CD4-positive, alpha-beta T cell treated with Interleukin-15 for 4 hours (primary cell): ENCODE data around the gene EHMT1.

Experiments used
- DNase-seq: peaks from one replicate; pipeline ENCODE4 v3.0.0-alpha.2; 2020; ENCODE audit warnings: low spot score

The EHMT1 gene

DNA sequence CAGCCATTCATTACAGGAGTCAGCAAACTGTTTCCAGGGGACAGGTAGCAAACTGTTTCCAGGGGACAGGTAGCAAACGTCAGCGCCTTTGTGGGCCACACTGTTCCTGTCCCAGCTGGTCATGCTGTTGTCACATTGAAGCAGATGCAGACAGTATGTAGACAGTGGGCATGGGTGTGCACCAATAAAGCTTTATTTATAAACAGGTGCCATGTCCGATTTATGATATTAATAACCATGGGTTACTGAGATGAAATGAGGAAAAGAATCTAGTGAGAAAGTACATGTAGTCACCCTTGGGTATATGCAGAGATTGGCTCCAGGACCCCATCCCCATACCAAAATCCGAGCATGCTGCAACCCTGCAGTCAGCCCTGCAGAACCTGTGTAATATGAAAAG, 122.5 kb downstream of the EHMT1 start:
- DNase-seq = no peak

DNA sequence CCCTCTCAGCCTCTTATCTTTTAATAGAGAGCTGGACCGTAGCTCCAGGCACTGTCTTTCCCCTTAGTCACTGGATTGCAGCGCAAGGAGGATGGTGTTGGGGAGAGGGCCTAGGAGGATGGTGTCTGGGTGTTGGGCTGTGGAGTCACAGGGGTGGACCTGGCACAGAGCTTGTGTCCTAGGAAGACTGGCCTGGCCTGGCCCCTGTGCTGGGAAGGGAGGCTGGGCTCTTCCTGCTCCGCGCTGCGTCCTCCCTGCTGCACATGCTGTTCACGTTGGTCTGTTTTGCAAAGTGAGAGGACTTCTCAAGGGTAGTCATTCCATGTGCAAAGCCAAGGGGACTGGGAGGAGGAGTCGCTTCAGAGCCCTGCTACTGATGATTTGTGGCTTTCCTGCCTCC, 123.9 kb downstream of the EHMT1 start:
- no peak for DNase-seq

DNA sequence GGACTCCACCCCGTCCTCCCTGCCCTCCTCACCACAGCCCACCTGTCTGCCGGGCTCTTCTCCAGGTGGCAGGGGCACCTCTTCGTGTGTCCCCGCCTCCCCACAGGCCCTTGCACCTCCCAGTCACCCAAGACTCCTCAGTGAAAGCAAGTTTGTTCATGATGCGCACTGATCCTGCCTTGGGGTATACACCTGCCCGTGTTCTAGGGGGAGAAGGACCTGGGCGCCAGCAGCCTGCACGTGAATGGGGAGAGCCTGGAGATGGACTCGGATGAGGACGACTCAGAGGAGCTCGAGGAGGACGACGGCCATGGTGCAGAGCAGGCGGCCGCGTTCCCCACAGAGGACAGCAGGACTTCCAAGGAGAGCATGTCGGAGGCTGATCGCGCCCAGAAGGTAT, 124.9 kb downstream of the EHMT1 start:
- DNase-seq = no peak

DNA sequence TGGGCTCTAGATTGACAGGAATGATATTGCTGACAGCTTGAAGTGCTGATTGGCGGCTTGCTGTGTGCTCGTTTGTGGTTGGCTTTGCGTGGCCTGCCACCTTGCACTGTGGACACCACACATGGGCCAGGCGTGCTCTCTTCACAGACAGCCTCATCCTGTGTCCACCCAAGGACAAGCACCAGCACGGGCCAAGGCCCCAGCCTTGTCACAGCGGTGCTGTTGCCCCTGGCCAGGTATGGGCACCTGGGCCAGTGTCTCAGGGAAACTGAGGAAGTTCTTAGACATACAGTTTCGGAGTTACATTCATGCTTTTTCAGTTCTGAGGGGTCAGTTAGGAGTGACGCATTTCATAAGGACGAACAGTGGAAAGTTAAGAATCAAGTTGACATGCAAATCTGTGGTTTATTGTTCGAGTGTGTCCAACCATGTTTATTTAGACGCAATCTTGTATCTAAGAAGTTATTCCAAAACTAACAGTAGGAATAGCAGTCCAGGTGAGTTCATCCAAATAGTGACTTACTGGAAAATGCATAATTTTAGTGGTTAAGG, 125.9 kb downstream of the EHMT1 start:
- no peak for DNase-seq

DNA sequence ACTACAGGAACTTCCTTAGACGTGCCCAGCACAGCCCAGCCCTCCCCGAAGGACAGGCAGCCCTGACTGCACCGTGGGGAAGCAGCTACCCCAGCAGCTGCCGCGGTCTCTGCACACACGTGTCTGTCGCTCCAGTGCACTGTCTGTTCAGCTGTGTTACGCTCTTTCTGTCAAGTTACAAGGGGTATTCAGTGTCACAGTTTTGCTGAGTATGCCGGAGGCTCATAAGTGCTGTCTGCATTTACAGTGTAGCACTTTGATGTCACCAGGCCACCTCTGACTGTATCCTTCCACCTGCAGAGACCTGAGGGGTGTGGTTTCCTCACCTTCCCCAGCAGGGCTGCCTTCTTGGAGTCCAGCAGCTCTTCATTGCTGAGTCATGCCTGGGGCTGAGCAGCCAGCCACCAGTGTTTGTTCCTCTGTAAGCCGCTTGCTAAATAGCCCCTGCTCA, 126.8 kb downstream of the EHMT1 start:
- DNase-seq = peak; percentile 42

DNA sequence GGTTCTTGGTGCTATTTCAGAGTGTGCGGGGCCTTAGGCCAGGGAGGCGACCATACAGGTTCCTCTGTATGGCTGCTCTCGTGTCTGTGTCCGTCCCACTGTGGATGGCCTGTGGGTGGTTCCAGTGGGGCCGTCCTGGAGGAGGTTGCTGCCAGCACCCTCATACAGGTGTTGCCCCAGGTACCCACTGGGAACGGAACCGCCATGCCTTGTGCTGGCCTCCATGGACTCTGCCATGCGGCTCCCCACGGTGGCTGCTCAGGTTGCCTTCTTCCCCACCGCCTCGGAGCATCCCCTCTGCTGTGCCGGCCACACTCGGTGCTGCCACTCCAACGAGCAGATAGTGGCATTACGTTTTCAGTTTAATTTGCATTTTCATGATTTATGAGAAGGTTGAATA, 129.5 kb downstream of the EHMT1 start:
- DNase-seq = no peak

DNA sequence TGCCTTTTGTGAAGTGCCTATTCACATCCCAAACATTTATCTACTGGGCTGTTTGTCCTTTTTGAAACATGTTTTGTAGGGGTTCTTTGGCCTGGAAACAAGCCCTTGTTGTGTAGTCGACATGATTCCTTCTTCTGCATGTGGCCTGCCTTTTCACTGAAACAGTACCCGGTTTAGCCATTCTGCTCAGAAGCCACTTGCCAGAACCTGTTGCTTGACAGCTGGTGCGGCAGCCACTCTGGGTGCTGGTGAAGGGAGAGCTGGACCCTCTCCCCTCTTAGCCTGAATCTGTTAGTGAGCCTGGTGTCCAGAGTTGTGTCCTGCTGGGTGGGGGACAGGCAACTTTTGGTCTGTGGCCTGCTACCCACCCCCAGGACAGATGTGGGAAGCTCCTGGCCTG, 129.9 kb downstream of the EHMT1 start:
- DNase-seq = no peak

DNA sequence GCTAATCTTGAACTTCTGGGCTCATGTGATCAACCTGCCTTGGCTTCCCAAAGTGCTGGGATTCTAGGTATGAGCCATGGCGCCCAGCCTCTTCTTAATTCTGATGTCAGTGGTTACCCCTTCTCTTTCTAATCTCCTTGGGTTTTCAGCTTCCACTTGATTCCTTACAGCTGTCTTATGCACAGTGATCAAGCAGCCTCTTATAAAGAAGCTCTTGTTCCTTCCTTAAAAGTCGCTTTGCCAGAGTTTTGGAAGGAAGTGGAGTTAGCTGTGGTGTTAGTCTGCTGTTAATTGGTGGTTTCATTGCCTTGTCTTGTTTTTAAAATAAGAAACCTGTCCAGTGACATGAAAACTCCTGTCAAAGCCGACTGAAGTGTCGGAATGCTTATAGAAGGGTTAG, 130.7 kb downstream of the EHMT1 start:
- DNase-seq = no peak

DNA sequence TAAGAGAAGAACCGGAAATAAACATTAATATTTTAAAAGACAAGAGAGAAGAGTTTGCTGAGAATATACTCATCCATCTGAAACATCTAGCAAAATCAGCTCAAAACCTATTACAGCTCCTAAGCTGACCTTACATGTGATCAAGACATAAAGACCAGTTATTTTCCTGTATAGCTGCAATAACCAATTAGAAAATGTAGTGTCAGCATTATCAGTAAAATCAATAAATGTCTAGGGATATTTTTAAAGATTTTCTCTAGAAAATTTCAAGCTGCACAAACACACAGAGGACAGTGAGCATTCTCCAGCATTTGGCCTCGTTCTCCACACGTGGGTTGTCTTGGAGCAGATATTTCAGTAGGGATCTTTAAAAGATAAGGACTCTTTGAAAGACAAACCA, 131.2 kb downstream of the EHMT1 start:
- no peak for DNase-seq

DNA sequence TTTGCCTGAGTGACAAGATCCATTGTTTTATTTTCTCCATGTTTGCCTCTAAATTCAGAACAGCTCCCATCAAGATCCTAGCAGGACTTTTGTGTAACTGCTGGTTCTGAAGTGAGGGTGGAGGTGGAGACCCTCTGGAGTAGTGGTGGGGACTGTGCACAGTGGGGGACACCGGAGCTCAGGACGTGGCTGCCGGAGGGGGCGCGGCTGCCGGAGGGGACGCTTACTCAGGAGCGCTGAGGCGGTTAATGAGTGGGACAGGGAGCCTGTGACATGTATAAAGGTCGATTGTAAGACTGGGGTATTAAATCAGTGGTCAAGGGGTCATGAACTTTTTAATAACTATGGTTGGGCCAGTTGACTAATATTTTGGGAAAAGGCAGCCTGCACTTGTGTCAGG, 131.8 kb downstream of the EHMT1 start:
- no peak for DNase-seq

DNA sequence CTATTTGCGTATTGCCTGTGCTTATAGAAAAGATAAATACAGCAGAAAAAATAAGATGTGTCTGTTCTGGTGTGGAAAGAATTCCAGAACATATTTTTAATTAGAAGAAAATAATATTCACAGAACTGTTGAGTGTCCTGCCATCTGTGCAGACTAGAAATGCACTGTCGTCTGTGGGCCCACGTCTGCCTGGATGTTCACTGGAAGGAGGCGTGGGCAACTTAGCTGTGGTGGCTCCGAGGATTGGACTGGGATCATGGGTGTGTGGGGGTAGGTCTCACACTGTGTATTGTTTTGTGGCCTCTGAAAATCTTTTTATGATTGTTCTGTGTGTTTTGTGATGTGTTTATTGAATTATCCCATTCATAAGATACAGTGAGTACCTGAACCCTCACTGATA, 132.8 kb downstream of the EHMT1 start:
- DNase-seq = no peak

DNA sequence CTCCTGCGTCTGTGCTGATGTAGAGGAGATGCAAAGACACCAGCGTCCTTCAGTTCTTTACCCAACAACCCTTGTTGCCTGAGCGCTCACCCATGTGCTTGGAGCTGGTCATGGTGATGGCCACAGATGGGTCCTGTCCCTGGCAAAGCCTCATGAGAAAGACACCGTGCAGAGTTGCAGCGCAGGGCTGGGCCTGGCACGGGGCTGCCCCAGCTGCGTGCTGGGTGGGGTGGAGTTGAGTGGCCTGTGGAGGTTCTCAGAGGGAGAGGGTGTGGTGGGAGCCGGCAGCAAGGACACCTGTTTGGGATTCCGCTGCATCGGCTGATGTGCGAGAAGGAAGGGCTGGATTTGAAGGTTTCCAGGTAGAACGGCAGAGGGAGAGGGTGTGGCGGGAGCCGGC, 133.6 kb downstream of the EHMT1 start:
- DNase-seq = no peak

DNA sequence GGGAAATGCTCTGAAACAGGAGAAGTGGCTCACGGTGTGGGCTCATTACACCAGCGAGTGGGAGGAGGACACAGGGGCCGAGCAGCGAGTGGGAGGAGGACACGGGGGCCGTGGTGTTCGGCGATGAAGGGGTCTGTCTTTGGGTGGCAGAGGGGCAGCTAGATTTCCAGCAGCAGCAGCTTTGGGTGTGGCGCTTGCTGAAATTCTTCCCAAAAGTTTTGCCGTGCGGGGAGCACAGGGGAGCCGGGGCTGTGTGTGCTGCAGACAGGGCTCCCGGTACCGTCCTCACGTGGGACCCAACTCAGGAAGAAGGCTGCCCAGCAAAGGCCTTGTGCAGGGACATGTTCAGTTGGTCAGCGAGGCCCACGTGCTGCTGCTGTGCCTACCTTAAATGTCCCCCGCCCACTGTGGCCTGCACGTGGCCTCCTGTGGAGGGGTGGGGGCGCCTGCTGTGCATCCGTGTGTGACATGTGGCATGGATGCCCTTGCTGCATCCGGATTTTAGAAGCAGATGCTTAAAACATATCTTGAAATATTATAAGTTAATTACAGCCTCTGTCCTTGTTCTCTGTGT, 134.5 kb downstream of the EHMT1 start:
- no peak for DNase-seq

DNA sequence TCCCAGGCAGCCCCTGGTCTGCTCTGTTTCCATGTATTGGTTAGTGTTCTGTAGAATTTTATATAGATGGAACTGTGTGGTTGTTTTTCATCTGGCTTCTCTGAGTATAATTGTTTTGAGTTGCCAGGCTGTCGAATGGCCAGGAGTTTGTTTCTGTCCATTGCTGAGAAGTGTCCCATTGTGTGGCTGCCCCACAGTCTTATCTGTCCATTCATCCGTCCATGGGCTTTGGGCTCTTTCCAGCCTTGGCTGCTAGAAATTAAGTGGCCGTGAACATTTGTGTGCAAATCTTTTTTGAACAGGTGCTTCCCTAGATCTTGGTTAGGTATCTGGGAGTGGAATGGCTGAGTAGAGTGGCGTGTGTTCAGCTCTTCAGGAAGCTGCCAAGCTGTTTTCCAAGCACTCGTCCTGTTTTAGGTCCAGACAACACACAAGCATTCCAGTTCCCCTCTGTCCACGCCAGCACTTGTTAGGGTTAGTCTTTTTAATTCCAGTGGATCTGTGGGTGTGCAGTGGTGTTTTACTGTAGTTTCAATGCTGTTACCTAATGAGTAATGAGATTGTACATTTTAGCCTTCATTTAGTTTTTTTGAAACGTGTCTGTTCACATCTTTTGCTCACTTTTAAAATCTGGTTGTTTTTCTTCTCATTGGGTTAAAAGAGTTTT, 136.6 kb downstream of the EHMT1 start:
- no peak for DNase-seq

DNA sequence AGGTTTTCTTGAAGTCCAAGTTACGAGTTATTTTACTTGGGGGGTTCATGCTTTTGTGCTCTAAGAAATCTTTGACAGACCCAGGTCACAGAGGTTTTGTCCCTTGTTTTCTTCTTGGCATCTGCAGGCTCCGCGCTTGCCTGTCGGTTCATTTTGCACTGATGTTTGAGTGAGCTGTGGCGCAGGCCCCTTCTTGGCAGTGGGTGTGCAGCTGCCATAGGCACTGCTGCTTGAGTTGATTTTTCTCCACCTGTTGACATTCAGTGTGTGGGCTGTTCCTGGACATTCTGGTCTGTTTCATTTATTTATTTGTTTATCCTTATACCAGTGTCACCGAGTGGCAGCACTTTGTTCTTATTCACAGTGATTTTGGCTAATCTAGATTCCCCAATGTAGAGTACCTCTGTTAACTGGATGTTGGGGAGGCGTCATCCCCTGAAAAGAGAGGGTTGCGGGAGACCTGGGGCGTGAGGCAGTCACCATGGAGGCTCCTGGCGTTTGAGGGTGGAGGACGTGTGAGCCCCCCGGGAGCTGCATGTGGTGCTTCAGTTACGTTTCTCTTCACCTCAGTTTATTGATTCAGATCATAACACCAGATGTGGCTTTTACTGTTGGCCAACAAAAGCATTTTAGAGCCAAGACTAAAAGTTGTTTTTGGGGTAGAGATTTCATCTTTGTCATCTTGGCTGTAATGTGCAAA, 137.4 kb downstream of the EHMT1 start:
- DNase-seq = no peak

DNA sequence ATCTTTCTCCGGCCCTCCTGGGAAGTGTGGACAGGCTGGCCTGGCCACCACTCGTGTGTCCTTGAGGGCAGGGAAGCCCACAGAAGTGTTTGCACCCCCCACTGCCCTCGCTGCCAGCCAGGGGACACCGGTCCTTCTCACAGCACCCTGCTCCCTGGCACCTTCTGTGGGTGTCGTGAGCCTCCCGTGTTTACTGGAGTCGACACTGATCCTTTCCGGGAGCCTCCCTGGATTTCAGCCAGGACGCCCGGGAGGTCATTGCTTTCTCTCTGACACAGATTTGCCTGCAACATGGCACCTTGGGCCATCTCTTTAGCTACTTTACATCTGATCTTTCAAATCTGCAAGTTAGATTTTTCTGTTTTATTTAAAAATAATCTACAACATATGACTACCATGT, 138.3 kb downstream of the EHMT1 start:
- DNase-seq = no peak

DNA sequence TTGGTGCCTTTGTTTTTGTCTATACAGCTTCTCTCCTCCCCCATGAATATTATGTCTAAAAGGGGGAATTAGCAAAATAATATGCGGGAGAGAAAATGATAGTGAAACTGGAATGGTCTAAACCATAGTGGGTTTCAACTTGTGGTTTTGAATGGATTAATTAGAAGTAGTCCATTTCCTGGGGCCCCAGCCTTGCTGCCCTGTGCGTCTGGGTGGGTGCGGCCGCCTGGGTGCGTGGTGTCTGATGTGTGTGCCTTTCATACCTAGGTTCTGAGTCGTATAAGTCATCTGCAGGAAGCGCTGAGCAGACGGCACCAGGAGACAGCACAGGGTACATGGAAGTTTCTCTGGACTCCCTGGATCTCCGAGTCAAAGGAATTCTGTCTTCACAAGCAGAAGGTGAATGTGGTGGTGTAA, 138.8 kb downstream of the EHMT1 start:
- DNase-seq = peak; percentile 46

DNA sequence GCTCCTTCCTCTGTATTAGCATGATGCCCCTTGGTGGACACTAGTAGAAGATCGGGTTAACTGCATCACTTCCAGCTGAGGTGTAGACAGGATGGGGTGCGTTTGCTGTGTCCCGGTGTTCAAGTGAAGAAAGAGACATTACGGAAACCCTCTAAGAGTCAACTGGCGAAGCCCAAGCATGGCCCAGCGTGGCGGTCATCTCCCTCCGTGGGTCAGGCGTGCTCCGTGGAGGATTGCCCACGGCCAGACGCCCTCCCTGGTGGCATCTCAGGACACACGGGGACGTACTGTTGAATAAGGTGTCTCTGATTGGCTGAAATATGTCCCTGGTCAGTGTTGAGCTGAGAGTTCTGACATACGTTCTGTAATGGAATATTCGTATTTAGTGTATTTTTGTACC, 139.3 kb downstream of the EHMT1 start:
- DNase-seq = no peak

DNA sequence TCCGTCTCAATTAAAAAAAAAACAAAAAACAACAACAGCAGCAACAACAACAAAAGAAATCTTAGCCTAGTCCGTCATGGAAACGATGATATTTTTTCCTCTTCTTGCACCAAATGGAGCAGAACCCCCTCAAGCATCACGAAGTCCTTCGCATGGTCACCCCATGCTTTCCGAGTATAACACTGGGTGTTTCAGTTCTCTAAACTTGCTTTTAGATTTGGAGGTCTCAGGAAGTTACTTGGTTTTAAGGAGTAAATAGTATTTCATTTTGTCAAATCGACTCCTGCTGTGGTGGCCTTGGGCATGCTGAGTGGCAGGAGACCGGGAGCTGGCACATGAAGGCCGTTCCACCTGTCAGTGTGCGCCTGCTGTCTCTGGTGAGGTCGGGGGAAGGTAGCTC, 140.3 kb downstream of the EHMT1 start:
- DNase-seq = no peak

DNA sequence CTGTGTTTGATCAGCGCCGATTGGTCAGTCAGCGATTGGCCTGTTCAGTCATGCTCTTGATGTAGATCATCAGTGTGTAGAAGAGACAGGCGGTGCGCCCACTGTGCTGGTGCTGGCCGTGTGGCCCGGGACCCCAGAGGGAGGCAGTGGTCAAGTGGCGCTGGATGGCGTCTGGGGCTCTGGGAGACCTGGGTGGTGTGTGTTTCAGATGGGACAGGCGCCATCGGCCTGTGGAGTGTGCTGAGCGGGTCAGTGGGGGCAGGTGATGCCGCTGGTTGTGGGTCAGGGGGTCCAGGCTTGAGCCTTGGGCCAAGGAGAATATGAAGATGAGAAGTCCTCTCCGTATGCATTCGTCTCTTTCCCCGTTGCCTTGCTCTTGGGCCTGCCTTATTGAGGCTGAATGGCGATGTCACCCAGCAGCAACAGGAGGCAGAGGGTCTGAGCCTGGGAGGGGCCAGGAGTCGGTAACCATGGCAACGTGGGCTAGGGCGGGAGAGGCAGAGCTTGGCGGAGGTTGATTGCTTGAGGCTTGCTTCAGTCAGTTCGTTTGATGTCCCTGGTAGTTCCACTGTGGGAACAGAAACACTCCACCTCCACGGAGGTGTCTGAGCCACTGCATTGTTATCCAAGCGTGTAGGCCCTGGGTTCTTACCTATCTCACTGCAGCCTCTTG, 141.0 kb downstream of the EHMT1 start:
- no peak for DNase-seq

DNA sequence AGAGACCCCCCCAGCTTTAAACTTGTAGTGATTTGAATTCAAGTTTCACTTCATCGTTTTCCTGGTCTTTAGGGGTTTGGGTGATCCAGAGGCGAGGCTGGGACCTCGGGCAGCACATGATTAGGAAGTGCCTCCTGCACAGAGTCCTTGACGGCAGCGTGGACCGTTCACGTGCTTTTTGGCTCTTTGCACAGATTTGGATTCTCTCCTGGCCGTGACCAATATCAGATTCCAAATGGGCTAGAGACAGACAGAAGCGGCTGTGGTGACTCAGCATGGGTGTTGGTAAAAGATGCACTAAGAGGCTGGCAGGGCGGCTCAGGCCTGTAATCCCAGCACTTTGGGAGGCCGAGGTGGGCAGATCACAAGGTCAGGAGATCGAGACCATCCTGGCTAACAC, 141.6 kb downstream of the EHMT1 start:
- DNase-seq = no peak

DNA sequence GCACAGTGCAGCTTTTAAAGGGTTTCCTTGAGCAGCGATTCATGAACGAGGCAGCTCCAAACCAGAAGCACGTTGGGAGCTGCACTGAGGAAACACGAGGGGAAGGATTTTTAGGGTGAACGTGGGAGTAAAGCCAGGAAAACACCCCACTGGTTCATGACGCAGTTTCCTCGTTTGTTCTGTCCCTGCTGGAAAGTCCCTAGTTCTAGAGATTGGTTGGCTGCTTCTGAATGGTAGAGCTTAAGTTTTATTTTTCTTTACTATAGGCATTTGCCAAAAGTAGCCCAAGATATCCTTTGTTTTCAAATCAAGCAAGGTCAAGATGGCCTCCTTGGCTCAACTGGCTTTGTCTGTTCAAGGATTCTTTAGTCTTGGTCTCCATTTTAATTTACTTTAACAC, 142.2 kb downstream of the EHMT1 start:
- peak; percentile 18 for DNase-seq

DNA sequence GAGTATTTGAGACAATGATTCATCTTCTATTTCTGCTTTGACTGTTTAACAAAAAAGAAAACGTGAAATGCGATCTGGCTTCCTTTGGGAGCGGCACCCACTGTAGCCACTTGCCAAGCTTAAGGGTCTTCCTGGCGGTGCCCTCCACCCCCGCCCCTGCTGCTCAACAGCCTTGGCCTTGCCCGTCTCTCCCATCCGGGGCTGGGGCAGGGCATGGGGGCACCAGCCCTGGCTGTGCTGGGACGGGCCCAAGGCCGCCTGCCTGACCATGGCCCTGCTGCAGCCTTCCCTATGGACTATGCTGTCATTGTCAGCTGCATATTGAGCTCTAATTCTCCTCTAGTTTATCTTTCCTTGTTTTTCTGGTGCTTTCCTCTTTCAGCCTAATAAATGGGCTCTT, 143.0 kb downstream of the EHMT1 start:
- DNase-seq = no peak
